Caco-2 (cell line): ENCODE data around the gene KIF17. TPM values are rescaled to one million over a fixed set of nuclear protein-coding genes. Genes with fewer than 3 reads are reported as not detected.

ENCODE experiments used
- BruUV-seq: library from RNA; stranded (reverse); fragments of 400-500 nt; replicated peaks from 2 replicates; lab custom pipeline; 2021; lab: Mats Ljungman, UMichigan
- CTCF ChIA-PET: fragments of 300-600 bp; sonication (Branson Sonifier 250); formaldehyde crosslinking; loops from one replicate; lab custom pipeline; 2022; ENCODE audit warnings: antibody characterized with exemption; lab: Charles Lee
- POLR2A ChIA-PET: fragments of 300-600 bp; sonication (Branson Sonifier 250); formaldehyde crosslinking; loops from one replicate; lab custom pipeline; 2022; ENCODE audit warnings: antibody characterized with exemption; lab: Charles Lee
- DNase-seq, 2 experiments: peaks; one replicate each; pipeline versions ENCODE4 v3.0.0 to v3.0.0-alpha.2; 2020 to 2022
- H3K27me3 ChIP-seq: replicated peaks from 2 replicates; pipeline ENCODE4 v1.6.0; 2011; ENCODE audit warnings: low read length; ENCODE audit not compliant: control insufficient read depth, insufficient read depth
- H3K36me3 ChIP-seq: 2 replicates; pipeline ENCODE4 v1.5.1; 2011; ENCODE audit warnings: low read length; ENCODE audit not compliant: control insufficient read depth, insufficient read depth
- H3K4me1 ChIP-seq: fragments of 250-450 bp; sonication (Bioruptor Pico); 2 replicates; pipeline ENCODE4 v1.5.1; 2020; ENCODE audit warnings: mild to moderate bottlenecking
- H3K4me3 ChIP-seq: 2 replicates; pipeline ENCODE4 v1.5.1; 2011; ENCODE audit warnings: low read depth, mild to moderate bottlenecking, control low read depth, low read length
- H3K9me3 ChIP-seq: fragments of 250-450 bp; sonication (Bioruptor Pico); 2 replicates; pipeline ENCODE4 v1.5.1; 2020; ENCODE audit warnings: mild to moderate bottlenecking, moderate library complexity
- H3K27ac Mint-ChIP-seq: one replicate; pipeline ENCODE4 v1.8.0; 2022; ENCODE audit warnings: mixed read lengths; ENCODE audit not compliant: unreplicated experiment
- H3K27me3 Mint-ChIP-seq: one replicate; pipeline ENCODE4 v1.8.0; 2022; ENCODE audit warnings: mixed read lengths; ENCODE audit not compliant: insufficient read depth, unreplicated experiment
- H3K36me3 Mint-ChIP-seq: one replicate; pipeline ENCODE4 v1.8.0; 2022; ENCODE audit warnings: mild to moderate bottlenecking, mixed read lengths; ENCODE audit not compliant: insufficient read depth, unreplicated experiment
- H3K4me1 Mint-ChIP-seq: one replicate; pipeline ENCODE4 v1.8.0; 2022; ENCODE audit warnings: low read depth, mixed read lengths; ENCODE audit not compliant: unreplicated experiment
- H3K4me3 Mint-ChIP-seq: one replicate; pipeline ENCODE4 v1.8.0; 2022; ENCODE audit warnings: mild to moderate bottlenecking, moderate library complexity, mixed read lengths; ENCODE audit not compliant: unreplicated experiment
- H3K9me3 Mint-ChIP-seq: one replicate; pipeline ENCODE4 v1.8.0; 2022; ENCODE audit warnings: mixed read lengths; ENCODE audit not compliant: unreplicated experiment
- CTCF ChIP-seq, 2 experiments: fragments of 200-600 bp in 1 of 2; IDR thresholded peaks; 1 replicate in 1 of 2; 2 replicates in 1 of 2; pipeline versions ENCODE4 v1.5.1 to v1.8.0; 2011 to 2022; ENCODE audit warnings: antibody characterized with exemption in 1 of 2, control low read depth in 1 of 2, inconsistent platforms in 1 of 2, low read depth in 1 of 2, low read length in 1 of 2, mild to moderate bottlenecking in 1 of 2, moderate library complexity in 1 of 2; ENCODE audit not compliant: insufficient read depth in 1 of 2, severe bottlenecking in 1 of 2, unreplicated experiment in 1 of 2
- intact Hi-C: fragments of 100-400 bp; cut with micrococcal nuclease; formaldehyde crosslinking; loops from one replicate; pipeline ENCODE4 v1.10.0; 2022; ENCODE audit not compliant: unreplicated experiment
- total RNA-seq: library from RNA; stranded (reverse); gene quantifications from 2 replicates; pipeline ENCODE4 v1.2.3, GENCODE V29; 2022

The KIF17 gene
- total RNA-seq, 1 experiment from 2014 or later = 1.5 TPM

- CTCF ChIA-PET = no interaction called here
- Histone ChIP-seq H3K9me3 (no peaks in the 10 kb centered on the region), H3K27me3 (no peaks in the 10 kb centered on the region), H3K4me1 (no peaks in the 10 kb centered on the region), H3K4me3 (no peak overlapping the region), H3K36me3 (no peaks in the 10 kb centered on the region)
- no peak overlapping the region for H3K4me3 Mint-ChIP-seq
- no TSS peak for BruUV-seq
- H3K36me3 Mint-ChIP-seq = no peaks in the 10 kb centered on the region
- no peaks in the 10 kb centered on the region for H3K9me3 Mint-ChIP-seq
- H3K27me3 Mint-ChIP-seq = no peaks in the 10 kb centered on the region
- intact Hi-C loops = no loop called here
- H3K4me1 Mint-ChIP-seq = no peaks in the 10 kb centered on the region
- POLR2A ChIA-PET = no interaction called here
- no peak overlapping the region for H3K27ac Mint-ChIP-seq
- TF ChIP-seq CTCF (IDR thresholded peaks at IDR 0.05; ENCODE audit: insufficient read depth in 1 of 2, low read depth in 1 of 2, low read length in 1 of 2, severe bottlenecking in 1 of 2, unreplicated experiment in 1 of 2) = no peak
- no peak for DNase-seq
Observed at GRCh38 chr1:20709868-20710267, 7.9 kb downstream of the KIF17 start.

- no peak for DNase-seq
- no peak overlapping the region for H3K27ac Mint-ChIP-seq
- no peaks in the 10 kb centered on the region for H3K36me3 ChIP-seq
- intact Hi-C loops = no loop called here
- TF ChIP-seq CTCF (IDR thresholded peaks at IDR 0.05; ENCODE audit: insufficient read depth in 1 of 2, low read depth in 1 of 2, low read length in 1 of 2, severe bottlenecking in 1 of 2, unreplicated experiment in 1 of 2) = no peak
- H3K27me3 Mint-ChIP-seq = no peaks in the 10 kb centered on the region
- no TSS peak for BruUV-seq
- no peaks in the 10 kb centered on the region for H3K9me3 Mint-ChIP-seq
- H3K9me3 ChIP-seq = no peaks in the 10 kb centered on the region
- CTCF ChIA-PET = no interaction called here
- no peaks in the 10 kb centered on the region for H3K36me3 Mint-ChIP-seq
- H3K4me3 Mint-ChIP-seq = no peak overlapping the region
- no peaks in the 10 kb centered on the region for H3K27me3 ChIP-seq
- POLR2A ChIA-PET = no interaction called here
- H3K4me3 ChIP-seq = no peak overlapping the region
- H3K4me1 ChIP-seq = no peaks in the 10 kb centered on the region
- no peaks in the 10 kb centered on the region for H3K4me1 Mint-ChIP-seq
Observed at GRCh38 chr1:20708891-20709290, 8.9 kb downstream of the KIF17 start.

- Histone ChIP-seq H3K4me1 (no peaks in the 10 kb centered on the region), H3K9me3 (no peaks in the 10 kb centered on the region), H3K27me3 (no peaks in the 10 kb centered on the region), H3K4me3 (no peak overlapping the region), H3K36me3 (no peaks in the 10 kb centered on the region)
- ChIA-PET POLR2A (no interaction called here), CTCF (interaction anchor here (1.3 kb wide), 1 partner anchor 11 kb away, joined by 7 read pairs; no protein-coding TSS in a partner anchor)
- BruUV-seq = no TSS peak
- no peak for DNase-seq
- no peak for TF ChIP-seq CTCF (IDR thresholded peaks at IDR 0.05; ENCODE audit: insufficient read depth in 1 of 2, low read depth in 1 of 2, low read length in 1 of 2, severe bottlenecking in 1 of 2, unreplicated experiment in 1 of 2)
- intact Hi-C loops = no loop called here
- H3K27ac Mint-ChIP-seq = no peak overlapping the region
- H3K9me3 Mint-ChIP-seq = no peaks in the 10 kb centered on the region
- H3K4me1 Mint-ChIP-seq = no peaks in the 10 kb centered on the region
- H3K27me3 Mint-ChIP-seq = no peaks in the 10 kb centered on the region
- H3K36me3 Mint-ChIP-seq = no peaks in the 10 kb centered on the region
- no peak overlapping the region for H3K4me3 Mint-ChIP-seq
Observed at GRCh38 chr1:20708057-20708456, 9.8 kb downstream of the KIF17 start.
